ENCODE measurements around the gene COPS7A.

GRCh38 chr12:6691473-6691872 is 32.4 kb upstream of the COPS7A start:
- TF ChIP-seq ZNF274 (IDR thresholded peaks at IDR 0.05; ENCODE audit: low read depth, low read length) (no peak), YY1 (IDR thresholded peaks at IDR 0.05; ENCODE audit: insufficient read depth, insufficient read length) (no peak)
